ENCODE results near the gene NWD2. TPM values are rescaled to one million over a fixed set of nuclear protein-coding genes. Genes with fewer than 3 reads are reported as not detected.

NWD2 gene
- total and polyA plus RNA-seq, 9 of the 15 experiments (the other 6 are each of a cell fraction or from before 2014, with no cell fraction given) = not detected

GRCh38 chr4:37486166-37486565 lies 241.6 kb downstream of the NWD2 start (continued):
- TF ChIP-seq, protein P1, sequence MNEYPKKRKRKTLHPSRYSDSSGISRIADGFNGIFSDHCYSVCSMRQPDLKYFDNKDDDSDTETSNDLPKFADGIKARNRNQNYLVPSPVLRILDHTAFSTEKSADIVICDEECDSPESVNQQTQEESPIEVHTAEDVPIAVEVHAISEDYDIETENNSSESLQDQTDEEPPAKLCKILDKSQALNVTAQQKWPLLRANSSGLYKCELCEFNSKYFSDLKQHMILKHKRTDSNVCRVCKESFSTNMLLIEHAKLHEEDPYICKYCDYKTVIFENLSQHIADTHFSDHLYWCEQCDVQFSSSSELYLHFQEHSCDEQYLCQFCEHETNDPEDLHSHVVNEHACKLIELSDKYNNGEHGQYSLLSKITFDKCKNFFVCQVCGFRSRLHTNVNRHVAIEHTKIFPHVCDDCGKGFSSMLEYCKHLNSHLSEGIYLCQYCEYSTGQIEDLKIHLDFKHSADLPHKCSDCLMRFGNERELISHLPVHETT (CRISPR knock-in tag; conservative IDR thresholded peaks at IDR 0.05 in 1 of 2, IDR thresholded peaks at IDR 0.05 in 1 of 2) = no peak
- no peak for TF ChIP-seq ETS2 (tag; IDR thresholded peaks at IDR 0.05; ENCODE audit: borderline replicate concordance, poor library complexity, severe bottlenecking)
- TF ChIP-seq SREBF2 (CRISPR knock-in tag; IDR thresholded peaks at IDR 0.05) = no peak
- TF ChIP-seq ELF2 (CRISPR knock-in tag; IDR thresholded peaks at IDR 0.05) = no peak
- no peak for TF ChIP-seq CCAR2 (IDR thresholded peaks at IDR 0.05; ENCODE audit: low read depth, low read length)

GRCh38 chr4:37487668-37488067 lies 243.1 kb downstream of the NWD2 start:
- ATAC-seq (no peak), FAIRE-seq (no peak), DNase-seq (ENCODE audit: extremely low read depth in 1 of 4, low spot score in 3 of 4) (no peak)
- H3K4me1 ChIP-seq (replicated peaks in 1 of 2; ENCODE audit: control insufficient read depth in 2 of 2, insufficient read depth in 2 of 2, low read length in 2 of 2) = no peaks in the 10 kb centered on the region
- CTCF ChIA-PET (ENCODE audit: low intra/inter-chr PET ratio) = no interaction called here
- no peak overlapping the region for H2AFZ ChIP-seq (ENCODE audit: low read depth, low read length)
- H3K79me2 ChIP-seq (ENCODE audit: control insufficient read depth, insufficient read depth, low read length) = no peaks in the 10 kb centered on the region
- H3K9me3 ChIP-seq (replicated peaks; ENCODE audit: control insufficient read depth, insufficient read depth, low read depth, low read length) = no peaks in the 10 kb centered on the region
- POLR2A ChIA-PET = no interaction called here
- no peaks in the 10 kb centered on the region for H3K9me1 ChIP-seq (ENCODE audit: control insufficient read depth, insufficient read depth, low read length)
- H3K9ac ChIP-seq (ENCODE audit: insufficient read depth in 1 of 2, low read depth in 2 of 2, low read length in 2 of 2) = no peak overlapping the region
- TF ChIP-seq CSDE1 (IDR thresholded peaks at IDR 0.05) = no peak
- no peak for TF ChIP-seq ZNF766 (CRISPR knock-in tag; conservative IDR thresholded peaks at IDR 0.05)
- no peak for TF ChIP-seq MBD1 (CRISPR knock-in tag; IDR thresholded peaks at IDR 0.05)
- no peak for TF ChIP-seq ERF (CRISPR knock-in tag; IDR thresholded peaks at IDR 0.05)
- intact Hi-C loops (cut with micrococcal nuclease) (no loop called here), in situ Hi-C loops (cut with MboI) (no loop called here)
- no peak overlapping the region for H3K27ac ChIP-seq (ENCODE audit: extremely low read depth, low read depth, low read length)
- BruUV-seq (replicated peaks) = no TSS peak
- no peak overlapping the region for H3K4me3 ChIP-seq
- no peaks in the 10 kb centered on the region for H3K27me3 ChIP-seq (ENCODE audit: control insufficient read depth in 2 of 2, insufficient read depth in 2 of 2, low read length in 2 of 2)
- no peaks in the 10 kb centered on the region for H3K36me3 ChIP-seq (ENCODE audit: control insufficient read depth, insufficient read depth, low read length)
- H3K4me2 ChIP-seq (ENCODE audit: insufficient read depth, low read length) = no peak overlapping the region
- H4K20me1 ChIP-seq (replicated peaks; ENCODE audit: control insufficient read depth, insufficient read depth, low read length) = no peaks in the 10 kb centered on the region
